ENCODE measurements around the gene TESMIN. TPM values are rescaled to one million over a fixed set of nuclear protein-coding genes. Genes with fewer than 3 reads are reported as not detected.

TESMIN gene
- total RNA-seq, 4 donors from 2014 or later, result 1.00 to 7.5 (median 4.2) TPM

DNA sequence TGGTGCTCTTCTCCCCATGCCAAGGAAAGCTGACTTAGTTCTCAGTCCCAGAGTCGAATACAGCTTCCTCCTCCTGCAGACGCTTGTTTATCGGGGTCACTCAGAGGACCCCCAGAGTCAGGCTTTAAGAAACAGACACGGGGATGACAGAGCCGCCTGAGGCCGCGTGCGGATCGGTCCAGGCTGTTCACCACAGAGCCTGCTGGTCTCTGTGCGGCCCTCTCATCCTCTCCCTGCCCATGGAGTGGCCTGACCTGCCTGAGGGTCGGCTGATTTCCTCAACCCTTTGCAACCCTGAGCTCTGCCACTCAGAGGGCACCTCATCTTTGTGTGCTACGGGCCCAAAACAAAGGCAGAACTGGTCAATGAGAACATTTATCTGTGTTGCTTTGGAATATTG is 64.8 kb downstream of the TESMIN start:
- no peak for TF ChIP-seq POLR2A (IDR thresholded peaks at IDR 0.05)
- TF ChIP-seq, protein P1, sequence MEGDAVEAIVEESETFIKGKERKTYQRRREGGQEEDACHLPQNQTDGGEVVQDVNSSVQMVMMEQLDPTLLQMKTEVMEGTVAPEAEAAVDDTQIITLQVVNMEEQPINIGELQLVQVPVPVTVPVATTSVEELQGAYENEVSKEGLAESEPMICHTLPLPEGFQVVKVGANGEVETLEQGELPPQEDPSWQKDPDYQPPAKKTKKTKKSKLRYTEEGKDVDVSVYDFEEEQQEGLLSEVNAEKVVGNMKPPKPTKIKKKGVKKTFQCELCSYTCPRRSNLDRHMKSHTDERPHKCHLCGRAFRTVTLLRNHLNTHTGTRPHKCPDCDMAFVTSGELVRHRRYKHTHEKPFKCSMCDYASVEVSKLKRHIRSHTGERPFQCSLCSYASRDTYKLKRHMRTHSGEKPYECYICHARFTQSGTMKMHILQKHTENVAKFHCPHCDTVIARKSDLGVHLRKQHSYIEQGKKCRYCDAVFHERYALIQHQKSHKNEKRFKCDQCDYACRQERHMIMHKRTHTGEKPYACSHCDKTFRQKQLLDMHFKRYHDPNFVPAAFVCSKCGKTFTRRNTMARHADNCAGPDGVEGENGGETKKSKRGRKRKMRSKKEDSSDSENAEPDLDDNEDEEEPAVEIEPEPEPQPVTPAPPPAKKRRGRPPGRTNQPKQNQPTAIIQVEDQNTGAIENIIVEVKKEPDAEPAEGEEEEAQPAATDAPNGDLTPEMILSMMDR (IDR thresholded peaks at IDR 0.05), result no peak
- no peak for TF ChIP-seq POLR2AphosphoS5 (IDR thresholded peaks at IDR 0.05)
- TF ChIP-seq EP300 (IDR thresholded peaks at IDR 0.05; ENCODE audit: low read depth), result no peak
- in situ Hi-C loops (cut with MboI; ENCODE audit: low pct_ligation_motif_present in 1 of 4, low pct_unique_long_range_greater_than_20kb in 1 of 4, low sequenced_read_pairs in 3 of 4) (no loop called here), intact Hi-C loops (cut with DNase I; ENCODE audit: low total_unique reads) (no loop called here)
- H3K4me3 ChIP-seq, result no peak overlapping the region
- no peak overlapping the region for H3K27ac ChIP-seq
- no peaks in the 10 kb centered on the region for H3K36me3 ChIP-seq
- DNase-seq, result no peak
- H3K27me3 ChIP-seq, result peaks cover 74% of the 10 kb centered on the region
- H3K9me3 ChIP-seq, result no peaks in the 10 kb centered on the region
- WGBS, 2 donors (ENCODE audit: low coverage in 1 of 2), result 84 to 90% methylated on average over 2 to 12 of the region's 12 CpGs
- H3K4me1 ChIP-seq, result peaks cover 0 to 12% (median 11%) of the 10 kb centered on the region in 4 donors

DNA sequence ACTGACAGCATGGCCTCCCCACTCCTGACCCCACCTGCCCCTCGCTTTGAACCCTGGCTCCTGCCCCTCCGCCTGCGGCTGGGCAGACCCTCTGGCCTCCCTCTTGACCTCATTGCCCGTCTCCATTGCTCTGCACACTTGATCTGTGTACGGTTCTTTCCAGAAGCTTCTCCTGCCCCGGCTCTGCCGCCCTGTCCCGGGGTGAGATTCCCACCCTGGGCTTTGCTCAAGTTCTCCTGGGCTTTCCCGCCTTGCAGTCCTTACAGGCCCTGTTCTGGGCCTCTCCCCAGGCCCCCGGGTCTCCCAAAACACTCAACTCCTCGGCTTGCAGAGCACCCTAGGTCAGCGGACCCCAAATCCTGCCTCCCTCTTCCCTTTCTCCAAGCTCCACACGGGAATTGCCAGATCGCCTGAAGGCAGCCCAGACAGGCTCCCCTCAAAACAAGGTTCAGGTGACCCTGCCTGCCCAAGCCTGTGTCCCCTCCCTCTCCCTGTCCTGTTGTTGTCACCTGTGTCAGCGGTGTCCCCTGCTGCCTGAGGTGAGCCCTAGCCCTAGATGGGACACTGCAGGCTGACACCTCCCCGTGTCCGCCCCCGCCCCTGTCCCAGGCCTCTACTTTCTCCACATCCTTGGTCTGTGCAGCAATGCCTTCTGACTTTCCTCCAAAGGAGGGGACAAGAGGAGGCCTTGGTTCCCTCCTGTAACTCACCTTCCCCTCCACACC is 65.5 kb downstream of the TESMIN start:
- DNase-seq, result no peak
- peaks cover 0 to 12% (median 11%) of the 10 kb centered on the region in 4 donors for H3K4me1 ChIP-seq
- in situ Hi-C loops (cut with MboI; ENCODE audit: low pct_ligation_motif_present in 1 of 4, low pct_unique_long_range_greater_than_20kb in 1 of 4, low sequenced_read_pairs in 3 of 4), result no loop called here
- H3K27ac ChIP-seq, result no peak overlapping the region
- TF ChIP-seq, protein P1 (IDR thresholded peaks at IDR 0.05), result no peak
- TF ChIP-seq POLR2A (IDR thresholded peaks at IDR 0.05), result no peak
- TF ChIP-seq EP300 (IDR thresholded peaks at IDR 0.05; ENCODE audit: low read depth), result no peak
- TF ChIP-seq POLR2AphosphoS5 (IDR thresholded peaks at IDR 0.05), result no peak
- peaks cover 74% of the 10 kb centered on the region for H3K27me3 ChIP-seq
- no peaks in the 10 kb centered on the region for H3K36me3 ChIP-seq
- intact Hi-C loops (cut with DNase I; ENCODE audit: low total_unique reads), result no loop called here
- no peak overlapping the region for H3K4me3 ChIP-seq
- WGBS, 2 donors (ENCODE audit: low coverage in 1 of 2), result 93% methylated on average over 18 of the region's 18 CpGs; no CpG with 5 or more reads in 1 of the 2 donors
- no peaks in the 10 kb centered on the region for H3K9me3 ChIP-seq

DNA sequence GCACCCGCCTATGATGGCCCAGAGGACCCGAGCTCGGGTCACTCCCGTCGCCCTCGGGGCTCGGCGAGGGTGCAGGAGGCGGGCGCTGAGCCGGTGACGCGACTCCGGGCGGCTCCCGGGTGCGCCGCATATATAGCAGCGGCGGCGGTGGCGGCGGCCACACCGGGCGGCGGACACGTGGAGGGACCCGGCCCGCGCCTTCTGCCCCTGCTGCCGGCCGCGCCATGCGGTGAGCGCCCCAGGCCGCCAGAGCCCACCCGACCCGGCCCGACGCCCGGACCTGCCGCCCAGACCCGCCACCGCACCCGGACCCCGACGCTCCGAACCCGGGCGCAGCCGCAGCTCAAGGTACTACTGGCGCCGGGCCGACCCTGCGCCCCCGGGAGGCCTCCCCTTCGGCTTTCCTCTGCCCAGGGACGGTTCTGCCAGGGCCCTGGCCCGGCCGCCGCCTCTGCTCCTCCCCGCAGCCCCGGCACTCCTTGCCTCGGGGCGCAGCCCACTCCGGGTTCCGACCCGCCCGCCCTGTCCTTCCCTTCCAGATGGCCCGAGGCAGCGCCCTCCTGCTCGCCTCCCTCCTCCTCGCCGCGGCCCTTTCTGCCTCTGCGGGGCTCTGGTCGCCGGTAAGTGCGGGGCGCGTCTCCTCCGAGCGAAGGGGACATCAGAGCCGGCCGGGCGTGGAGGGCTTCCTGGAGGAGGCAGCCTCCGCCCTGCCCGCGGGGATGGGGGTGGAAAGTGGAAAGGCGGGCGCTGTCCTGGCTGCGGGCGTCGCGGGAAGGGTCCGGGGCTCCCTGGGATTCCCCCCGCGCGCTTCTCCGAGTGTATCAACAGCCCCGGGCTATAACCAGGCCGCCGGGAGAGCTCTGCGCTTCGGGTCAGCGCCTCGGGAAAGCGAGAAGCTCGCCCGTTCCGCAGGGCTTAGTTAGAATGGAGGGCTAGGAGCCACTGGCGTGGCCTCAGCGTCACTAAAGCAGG is 66.6 kb downstream of the TESMIN start, which contains the start of gene GAL:
Gene GAL, plus strand, starts transcription at position 160 of the 972 bp plus-strand sequence. Its CDS starts 380 bp downstream, at position 540.
- intact Hi-C loops (cut with DNase I; ENCODE audit: low total_unique reads), result no loop called here
- H3K27ac ChIP-seq, result no peak within 1 kb of the TSS
- peaks cover 70% of the 10 kb centered on the region for H3K27me3 ChIP-seq

More for the DNA sequence above, 66.6 kb downstream of the TESMIN start, which contains the start of gene GAL:
- Histone ChIP-seq H3K4me1 (peaks cover 0 to 12% (median 11%) of the 10 kb centered on the region in 4 donors), H3K4me3 (peak within 1 kb of the TSS in 3 of 4 donors; percentile 20 to 50 (median 24)), H3K36me3 (no peaks in the 10 kb centered on the region), H3K9me3 (no peaks in the 10 kb centered on the region)
- DNase-seq, result no peak
- TF ChIP-seq POLR2AphosphoS5 (IDR thresholded peaks at IDR 0.05), result no peak
- TF ChIP-seq EP300 (IDR thresholded peaks at IDR 0.05; ENCODE audit: low read depth), result no peak
- no peak for TF ChIP-seq POLR2A (IDR thresholded peaks at IDR 0.05)
- TF ChIP-seq, protein P1 (IDR thresholded peaks at IDR 0.05), result no peak
- in situ Hi-C loops (cut with MboI; ENCODE audit: low pct_ligation_motif_present in 1 of 4, low pct_unique_long_range_greater_than_20kb in 1 of 4, low sequenced_read_pairs in 3 of 4), result no loop called here
- WGBS, 2 donors (ENCODE audit: low coverage in 1 of 2), result 15% methylated on average over 66 of the region's 113 CpGs; no CpG with 5 or more reads in 1 of the 2 donors

All from transverse colon (tissue), 4 donors.